ENCODE results near the gene TAF7.

DNA sequence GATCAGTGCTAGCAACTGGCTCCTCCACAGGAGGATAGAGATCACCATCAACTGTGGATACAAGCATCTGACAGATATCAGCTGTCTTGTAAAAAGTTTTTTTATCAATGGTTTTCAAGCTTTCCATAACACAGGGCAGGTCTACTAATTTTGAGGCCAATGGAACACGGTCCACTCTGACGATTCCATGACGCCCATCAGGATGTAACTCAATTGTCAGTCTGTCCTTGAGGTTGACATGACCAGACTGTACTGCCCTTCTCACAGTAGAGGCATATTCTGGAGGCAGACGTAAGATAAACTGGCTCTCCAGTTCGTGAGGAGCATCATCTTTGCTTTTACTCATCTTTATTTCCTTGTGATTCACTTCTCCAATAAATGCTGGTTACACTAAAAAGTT lies 885 bp downstream of the TAF7 start:
- TF ChIP-seq, protein P1, sequence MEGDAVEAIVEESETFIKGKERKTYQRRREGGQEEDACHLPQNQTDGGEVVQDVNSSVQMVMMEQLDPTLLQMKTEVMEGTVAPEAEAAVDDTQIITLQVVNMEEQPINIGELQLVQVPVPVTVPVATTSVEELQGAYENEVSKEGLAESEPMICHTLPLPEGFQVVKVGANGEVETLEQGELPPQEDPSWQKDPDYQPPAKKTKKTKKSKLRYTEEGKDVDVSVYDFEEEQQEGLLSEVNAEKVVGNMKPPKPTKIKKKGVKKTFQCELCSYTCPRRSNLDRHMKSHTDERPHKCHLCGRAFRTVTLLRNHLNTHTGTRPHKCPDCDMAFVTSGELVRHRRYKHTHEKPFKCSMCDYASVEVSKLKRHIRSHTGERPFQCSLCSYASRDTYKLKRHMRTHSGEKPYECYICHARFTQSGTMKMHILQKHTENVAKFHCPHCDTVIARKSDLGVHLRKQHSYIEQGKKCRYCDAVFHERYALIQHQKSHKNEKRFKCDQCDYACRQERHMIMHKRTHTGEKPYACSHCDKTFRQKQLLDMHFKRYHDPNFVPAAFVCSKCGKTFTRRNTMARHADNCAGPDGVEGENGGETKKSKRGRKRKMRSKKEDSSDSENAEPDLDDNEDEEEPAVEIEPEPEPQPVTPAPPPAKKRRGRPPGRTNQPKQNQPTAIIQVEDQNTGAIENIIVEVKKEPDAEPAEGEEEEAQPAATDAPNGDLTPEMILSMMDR (IDR thresholded peaks at IDR 0.05; ENCODE audit: low read depth, low read length, poor library complexity, severe bottlenecking) = no peak
- no peak for TF ChIP-seq EZH2phosphoT487 (IDR thresholded peaks at IDR 0.05; ENCODE audit: borderline replicate concordance, low read length)

All from DOHH2 (cell line).